GM12873 (cell line): ENCODE data around the gene SMURF1.

Experiments
- CTCF ChIP-seq: IDR thresholded peaks from 2 replicates; pipeline ENCODE4 v1.5.1; 2012; ENCODE audit warnings: low read depth, mild to moderate bottlenecking, moderate library complexity, low read length, control low read depth; ENCODE audit not compliant: insufficient read depth; ENCODE audit errors: missing control alignments

SMURF1 gene

GRCh38 chr7:99165816-99166215, 21.9 kb upstream of the SMURF1 start:
- no peak for TF ChIP-seq CTCF

DNA sequence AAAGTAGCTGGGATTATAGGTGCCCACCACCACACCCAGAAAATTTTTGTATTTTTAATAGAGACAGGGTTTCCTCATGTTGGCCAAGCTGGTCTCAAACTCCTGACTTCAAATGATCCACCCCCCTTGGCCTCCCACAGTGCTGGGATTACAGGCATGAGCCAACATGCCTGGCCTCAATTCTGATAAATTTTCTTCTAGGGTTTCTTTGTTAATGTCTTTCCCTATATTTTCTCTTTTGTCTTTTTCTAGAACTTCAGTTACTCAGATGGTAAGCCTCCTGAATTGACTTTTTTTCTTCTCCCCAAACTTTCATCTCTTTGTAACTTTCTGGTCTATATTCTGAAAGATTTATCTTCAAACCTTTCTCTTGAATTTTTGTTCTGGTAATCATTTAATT, 12.7 kb upstream of the SMURF1 start:
- TF ChIP-seq CTCF: no peak

GRCh38 chr7:99155211-99155610, 11.3 kb upstream of the SMURF1 start:
- no peak for TF ChIP-seq CTCF

DNA sequence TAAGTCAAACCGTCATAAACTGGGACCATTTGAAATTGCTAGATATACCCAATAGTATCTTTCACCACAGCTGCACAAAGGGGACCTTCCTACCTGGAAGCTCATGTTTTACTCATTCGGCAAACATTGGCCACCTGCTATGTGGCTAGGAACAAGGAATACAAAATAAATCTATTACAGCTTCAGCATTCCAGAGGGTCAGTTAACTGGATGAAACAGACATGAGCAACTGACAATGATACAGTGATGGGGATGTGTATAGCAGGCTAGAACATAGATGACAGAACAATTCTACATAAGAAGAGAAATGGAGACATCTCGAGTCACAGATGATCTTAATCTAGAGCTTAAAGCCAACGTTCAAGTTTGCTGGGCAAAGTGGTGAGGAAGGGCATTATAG, 3.1 kb upstream of the SMURF1 start:
- TF ChIP-seq CTCF: no peak

- TF ChIP-seq CTCF: no peak
Observed at GRCh38 chr7:99143521-99143852, 421 bp downstream of the SMURF1 start.

- no peak for TF ChIP-seq CTCF
Observed at GRCh38 chr7:99142727-99143520, 984 bp downstream of the SMURF1 start.

GRCh38 chr7:99141841-99142726, 1.8 kb downstream of the SMURF1 start:
- TF ChIP-seq CTCF: no peak
